ENCODE results near the gene CD6.

Gene CD6

GRCh38 chr11:61008971-61009370 is 37.5 kb downstream of the CD6 start:
- no peak for DNase-seq (ENCODE audit: low spot score)
- H3K4me3 ChIP-seq: no peak overlapping the region
- H3K27ac ChIP-seq: no peak overlapping the region
- TF ChIP-seq CTCF (IDR thresholded peaks at IDR 0.05): no peak

GRCh38 chr11:61009392-61010275 is 38.2 kb downstream of the CD6 start:
- no peak for TF ChIP-seq CTCF (IDR thresholded peaks at IDR 0.05)
- Histone ChIP-seq H3K27ac (no peak overlapping the region), H3K4me3 (no peak overlapping the region)
- DNase-seq (ENCODE audit: low spot score): no peak

- H3K4me3 ChIP-seq: no peak overlapping the region
- no peak overlapping the region for H3K27ac ChIP-seq
- DNase-seq (ENCODE audit: low spot score): no peak
- no peak for TF ChIP-seq CTCF (IDR thresholded peaks at IDR 0.05)
Observed at GRCh38 chr11:61010466-61011228, 39.2 kb downstream of the CD6 start.

GRCh38 chr11:61011229-61011870 is 39.9 kb downstream of the CD6 start:
- Histone ChIP-seq H3K27ac (no peak overlapping the region), H3K4me3 (no peak overlapping the region)
- DNase-seq (ENCODE audit: low spot score): no peak
- no peak for TF ChIP-seq CTCF (IDR thresholded peaks at IDR 0.05)

- Histone ChIP-seq H3K27ac (no peak overlapping the region), H3K4me3 (no peak overlapping the region)
- no peak for TF ChIP-seq CTCF (IDR thresholded peaks at IDR 0.05)
- DNase-seq (ENCODE audit: low spot score): no peak
Observed at GRCh38 chr11:61011950-61012736, 40.7 kb downstream of the CD6 start.

GRCh38 chr11:61012737-61013215 is 41.3 kb downstream of the CD6 start:
- no peak for TF ChIP-seq CTCF (IDR thresholded peaks at IDR 0.05)
- Histone ChIP-seq H3K4me3 (no peak overlapping the region), H3K27ac (no peak overlapping the region)
- DNase-seq (ENCODE audit: low spot score): no peak
